Hematopoietic multipotent progenitor cell treated with erythropoietin and hydrocortisone succinate and interleukin-3 and kit ligand, for 17 days (in vitro differentiated cells): ENCODE data around the gene AUP1.

ENCODE experiments used
- DNase-seq: peaks from one replicate; pipeline ENCODE4 v3.0.0-alpha.2; 2015; ENCODE audit warnings: low spot score

AUP1 gene

DNA sequence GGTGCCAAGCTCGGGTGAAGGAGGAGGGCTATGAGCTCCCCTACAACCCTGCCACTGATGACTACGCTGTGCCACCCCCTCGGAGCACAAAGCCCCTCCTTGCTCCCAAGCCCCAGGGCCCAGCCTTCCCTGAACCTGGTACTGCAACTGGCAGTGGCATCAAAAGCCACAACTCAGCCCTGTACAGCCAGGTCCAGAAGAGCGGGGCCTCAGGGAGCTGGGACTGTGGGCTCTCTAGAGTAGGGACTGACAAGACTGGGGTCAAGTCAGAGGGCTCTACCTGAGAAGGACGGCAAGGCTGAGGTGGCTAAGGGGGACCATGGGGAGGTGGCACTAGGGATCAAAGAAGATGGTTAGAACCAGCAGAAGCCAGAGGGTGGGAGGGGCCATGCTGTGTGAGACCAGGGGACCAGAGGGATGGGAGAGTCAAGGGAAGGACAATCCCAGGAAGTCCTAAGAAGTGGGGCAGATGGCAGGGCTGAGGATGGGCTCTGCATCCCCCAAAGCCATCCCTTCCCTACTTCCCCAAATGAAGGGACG is 27.4 kb upstream of the AUP1 start:
- no peak for DNase-seq

DNA sequence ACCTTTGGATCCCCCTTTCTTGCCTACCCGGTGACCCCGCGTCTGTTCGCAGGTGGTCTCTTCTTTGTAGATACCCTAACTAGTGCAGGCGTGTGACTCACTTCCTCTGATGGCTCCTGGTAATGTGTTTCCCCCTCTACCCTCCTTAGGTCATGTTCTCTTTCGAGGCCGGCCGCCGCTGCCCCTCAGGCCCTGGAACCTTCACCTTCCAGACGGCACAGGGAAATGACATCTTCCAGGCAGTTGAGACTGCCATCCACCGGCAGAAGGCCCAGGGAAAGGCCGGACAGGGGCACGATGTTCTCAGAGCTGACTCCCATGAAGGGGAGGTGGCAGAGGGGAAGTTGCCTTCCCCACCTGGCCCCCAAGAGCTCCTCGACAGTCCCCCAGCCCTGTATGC is 26.7 kb upstream of the AUP1 start:
- DNase-seq, result no peak

DNA sequence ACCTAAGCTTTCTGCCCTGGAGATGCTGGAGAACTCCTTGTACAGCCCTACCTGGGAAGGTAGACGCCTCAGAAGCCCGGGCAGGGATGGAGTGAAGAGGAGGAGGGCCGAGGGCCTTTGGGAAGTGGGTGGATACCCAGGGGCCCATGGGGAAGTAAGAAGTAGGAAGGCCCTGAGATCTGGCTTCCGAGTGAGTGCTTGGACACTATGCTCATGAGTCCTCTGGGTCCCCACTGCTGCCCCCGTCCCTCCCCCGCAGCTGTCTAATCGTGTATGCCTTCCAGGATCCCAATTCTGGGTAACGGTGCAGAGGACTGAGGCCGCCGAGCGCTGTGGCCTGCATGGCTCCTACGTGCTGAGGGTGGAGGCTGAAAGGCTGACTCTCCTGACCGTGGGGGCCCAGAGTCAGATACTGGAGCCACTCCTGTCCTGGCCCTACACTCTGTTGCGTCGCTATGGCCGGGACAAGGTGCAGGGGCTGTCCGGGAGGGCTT is 26.2 kb upstream of the AUP1 start:
- no peak for DNase-seq

DNA sequence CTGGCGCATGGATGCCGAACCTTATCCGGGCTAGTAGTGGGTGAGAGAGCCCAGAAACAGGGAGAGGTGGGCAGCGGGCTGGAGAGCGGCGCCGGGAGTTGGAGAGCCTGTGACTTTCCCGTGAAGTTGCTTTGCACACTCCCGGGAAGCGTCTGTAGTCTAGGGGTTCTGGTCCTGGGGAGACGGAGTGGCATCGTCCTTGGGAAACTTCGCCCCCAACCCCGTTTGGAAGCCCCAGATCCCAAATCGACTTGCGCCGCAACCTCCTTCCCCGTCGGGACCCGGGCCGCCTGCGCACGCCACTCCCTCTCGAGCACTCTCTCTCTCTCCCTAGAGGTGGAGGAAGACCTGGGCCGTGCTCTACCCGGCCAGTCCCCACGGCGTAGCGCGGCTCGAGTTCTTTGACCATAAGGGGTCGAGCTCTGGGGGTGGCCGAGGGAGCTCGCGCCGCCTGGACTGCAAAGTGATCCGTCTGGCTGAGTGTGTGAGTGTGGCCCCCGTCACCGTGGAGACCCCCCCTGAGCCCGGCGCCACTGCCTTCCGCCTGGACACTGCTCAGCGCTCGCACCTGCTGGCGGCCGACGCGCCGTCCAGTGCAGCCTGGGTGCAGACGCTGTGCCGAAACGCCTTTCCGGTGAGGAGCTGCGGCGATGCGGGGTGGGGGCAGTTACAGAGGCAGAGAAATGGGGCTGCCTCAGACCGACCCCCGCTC is 25.5 kb upstream of the AUP1 start:
- no peak for DNase-seq

DNA sequence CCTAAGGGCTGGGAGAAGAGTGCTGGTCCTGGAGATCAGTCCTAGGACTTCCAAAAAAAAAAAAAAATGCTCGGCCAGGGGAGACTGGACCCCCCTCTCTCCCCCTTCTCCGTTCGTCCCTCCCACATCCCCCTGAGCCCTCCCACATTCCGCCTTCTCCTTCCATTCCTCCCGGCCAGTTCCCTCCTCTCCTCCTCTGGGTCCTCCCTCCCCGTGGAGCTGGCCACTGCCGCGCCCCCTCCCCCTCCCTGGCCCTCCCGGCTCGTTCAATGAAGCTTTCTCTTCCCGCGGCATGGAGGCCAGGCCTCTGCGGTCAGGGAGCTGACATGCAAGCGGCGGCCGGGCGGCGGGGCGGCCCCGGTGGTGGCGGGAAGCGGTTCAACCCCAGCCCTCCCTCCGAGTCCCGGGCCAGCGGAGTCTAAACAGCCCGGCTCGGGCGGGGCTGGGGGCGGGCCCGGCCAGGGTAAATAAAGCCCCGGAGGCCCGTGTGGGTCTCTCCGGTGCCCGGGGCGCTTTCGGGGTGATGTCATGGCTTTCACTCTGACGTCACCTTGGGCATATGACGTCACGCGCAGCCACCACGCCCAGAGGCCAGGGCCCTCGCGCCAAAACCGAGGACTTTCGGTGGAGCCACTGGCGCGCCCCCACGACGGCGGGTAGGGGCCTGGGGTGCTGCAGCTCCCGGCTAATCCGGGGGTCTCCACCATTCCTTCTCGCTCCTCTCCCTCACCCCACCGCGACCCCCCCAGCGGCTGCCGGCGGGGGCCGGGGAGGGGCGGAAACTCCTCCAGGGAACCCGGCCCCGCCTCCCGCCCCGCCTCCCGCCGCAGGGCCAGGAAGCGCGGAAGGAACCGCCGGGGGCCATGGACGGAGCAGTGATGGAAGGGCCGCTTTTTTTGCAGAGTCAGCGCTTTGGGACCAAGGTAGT is 24.6 kb upstream of the AUP1 start, which contains the start of the genes DOK1 and LOXL3:
TSS of gene DOK1 (plus strand) at position 829 of the 928 bp plus-strand sequence. CDS start at position 864, 35 bp downstream.
TSS of gene LOXL3 (minus strand) at position 51 of the 928 bp plus-strand sequence. CDS start 1,308 bp downstream, outside the sequence.
- DNase-seq, result peak; percentile 69

DNA sequence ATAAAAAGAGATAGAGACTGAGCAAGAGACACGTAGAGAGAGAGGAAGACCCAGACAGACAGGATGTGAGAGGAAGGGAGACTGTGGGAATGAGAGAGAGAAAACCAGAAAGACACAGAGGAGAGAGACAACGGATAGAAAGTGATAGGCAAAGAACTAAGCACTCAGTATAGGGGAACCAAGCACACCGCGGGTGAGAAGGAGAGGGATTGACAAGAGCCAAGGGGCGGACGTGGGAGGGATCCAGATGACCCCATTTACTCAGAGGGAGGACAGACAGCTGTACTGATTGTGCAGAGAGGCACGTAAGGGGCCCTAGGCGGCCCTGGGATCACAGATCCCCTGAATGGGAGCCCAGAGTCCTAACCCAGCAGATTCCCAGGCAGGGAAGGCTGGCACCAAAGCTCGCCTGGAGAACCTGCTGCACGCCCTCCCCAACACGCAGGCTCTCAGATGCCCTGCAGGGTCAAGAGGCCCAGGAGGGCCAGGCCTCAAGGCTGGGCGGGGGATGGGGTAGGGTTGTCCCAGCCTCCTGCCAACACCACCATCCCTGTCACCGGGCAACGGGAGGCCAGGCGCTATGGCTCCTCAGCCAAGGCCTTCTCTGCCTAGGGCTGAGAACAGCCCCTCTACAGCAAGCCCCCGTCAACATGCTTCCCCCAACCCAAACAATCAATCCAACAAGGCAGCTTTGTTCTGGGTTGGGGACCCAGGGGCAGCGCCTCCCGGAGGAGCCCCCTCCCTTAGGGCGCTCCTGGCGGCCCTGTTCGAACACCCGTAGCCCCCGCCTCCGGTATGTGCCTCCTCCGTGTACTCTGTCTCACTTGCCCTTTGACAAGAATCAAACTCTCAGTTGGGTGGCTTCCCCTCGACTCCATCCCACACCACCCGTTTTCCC is 23.7 kb upstream of the AUP1 start:
- DNase-seq, result no peak

DNA sequence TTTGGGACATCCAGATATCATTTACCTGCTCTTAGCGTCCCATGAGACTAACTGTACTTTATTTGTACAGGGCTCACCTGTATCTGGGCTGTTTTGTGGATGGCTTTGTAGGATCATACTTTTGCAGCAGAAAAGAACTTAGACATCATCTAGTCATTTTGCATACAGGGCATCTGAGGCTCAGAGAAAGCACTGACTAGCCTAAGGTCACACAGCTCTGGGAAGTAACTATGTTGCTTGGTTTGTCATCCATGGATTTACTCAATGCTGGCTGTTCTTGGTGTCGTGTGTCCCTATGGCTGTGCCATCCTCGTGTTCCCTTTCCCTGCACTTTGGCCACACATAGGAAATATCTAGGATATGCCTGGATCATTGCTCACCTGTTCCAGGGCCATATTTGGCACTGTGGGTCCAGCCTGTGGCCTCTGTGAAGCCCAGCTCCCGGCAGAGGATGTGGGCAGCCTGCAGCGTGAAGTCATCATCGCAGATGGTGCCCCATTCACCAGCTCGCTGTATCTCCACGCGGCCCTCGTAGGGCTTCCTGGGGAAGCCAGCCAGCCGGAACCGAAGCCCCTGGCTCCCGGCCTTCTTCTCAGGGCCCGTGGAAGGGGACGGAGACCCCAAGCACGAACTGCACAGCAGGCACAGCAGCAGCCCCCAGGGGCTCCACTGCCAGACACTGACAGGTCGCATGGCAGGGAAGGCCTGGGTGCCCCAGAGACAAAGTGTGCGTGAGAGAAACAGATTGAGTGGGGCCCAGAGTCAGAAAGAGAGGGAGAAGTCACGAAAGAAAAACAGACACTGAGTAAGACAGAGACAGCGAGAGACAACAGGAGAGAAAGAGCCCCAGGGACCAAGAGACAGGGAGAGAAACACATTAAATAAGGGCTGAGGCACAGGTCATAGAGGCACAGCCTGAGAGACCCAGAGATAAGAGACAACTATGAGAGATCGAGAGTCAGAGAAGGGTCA is 22.7 kb upstream of the AUP1 start:
- DNase-seq, result no peak

DNA sequence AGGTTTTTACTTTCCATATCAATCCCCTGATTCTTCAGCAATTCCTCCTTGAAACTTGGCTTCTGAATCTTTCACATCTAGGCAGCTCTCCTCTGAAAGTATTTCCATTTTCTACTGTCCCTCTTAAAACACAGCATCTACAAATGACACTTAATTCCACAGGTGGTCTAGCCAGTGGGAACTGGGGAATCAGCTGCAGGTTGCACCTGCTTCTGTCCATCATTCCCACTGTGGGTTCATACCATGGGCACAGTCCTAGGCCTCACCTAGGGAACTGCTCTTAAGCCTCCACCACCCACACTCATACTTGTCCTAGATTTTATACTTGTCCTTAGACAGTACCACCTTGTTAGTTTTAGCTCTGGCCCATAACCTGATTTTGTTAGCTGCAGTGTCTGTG is 22.0 kb upstream of the AUP1 start:
- no peak for DNase-seq

DNA sequence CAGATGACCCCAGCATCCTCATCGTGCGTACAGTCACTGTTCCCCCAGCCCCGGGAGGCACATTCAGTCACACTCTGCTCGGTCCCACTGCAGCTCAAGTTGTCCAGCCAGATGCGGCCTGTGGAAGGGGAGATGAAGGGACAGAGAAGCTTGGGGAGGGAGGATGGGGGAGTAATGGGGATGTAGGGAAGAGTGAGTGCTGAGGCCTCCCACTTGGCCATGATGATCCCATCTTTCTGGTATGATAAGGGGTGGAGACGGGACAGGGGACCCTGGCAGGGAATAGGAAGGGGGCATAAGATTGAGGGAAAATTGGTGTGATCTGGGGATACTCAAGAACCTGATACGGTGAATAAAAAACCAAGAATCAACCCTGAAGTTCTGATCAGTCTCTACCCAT is 20.7 kb upstream of the AUP1 start:
- no peak for DNase-seq

DNA sequence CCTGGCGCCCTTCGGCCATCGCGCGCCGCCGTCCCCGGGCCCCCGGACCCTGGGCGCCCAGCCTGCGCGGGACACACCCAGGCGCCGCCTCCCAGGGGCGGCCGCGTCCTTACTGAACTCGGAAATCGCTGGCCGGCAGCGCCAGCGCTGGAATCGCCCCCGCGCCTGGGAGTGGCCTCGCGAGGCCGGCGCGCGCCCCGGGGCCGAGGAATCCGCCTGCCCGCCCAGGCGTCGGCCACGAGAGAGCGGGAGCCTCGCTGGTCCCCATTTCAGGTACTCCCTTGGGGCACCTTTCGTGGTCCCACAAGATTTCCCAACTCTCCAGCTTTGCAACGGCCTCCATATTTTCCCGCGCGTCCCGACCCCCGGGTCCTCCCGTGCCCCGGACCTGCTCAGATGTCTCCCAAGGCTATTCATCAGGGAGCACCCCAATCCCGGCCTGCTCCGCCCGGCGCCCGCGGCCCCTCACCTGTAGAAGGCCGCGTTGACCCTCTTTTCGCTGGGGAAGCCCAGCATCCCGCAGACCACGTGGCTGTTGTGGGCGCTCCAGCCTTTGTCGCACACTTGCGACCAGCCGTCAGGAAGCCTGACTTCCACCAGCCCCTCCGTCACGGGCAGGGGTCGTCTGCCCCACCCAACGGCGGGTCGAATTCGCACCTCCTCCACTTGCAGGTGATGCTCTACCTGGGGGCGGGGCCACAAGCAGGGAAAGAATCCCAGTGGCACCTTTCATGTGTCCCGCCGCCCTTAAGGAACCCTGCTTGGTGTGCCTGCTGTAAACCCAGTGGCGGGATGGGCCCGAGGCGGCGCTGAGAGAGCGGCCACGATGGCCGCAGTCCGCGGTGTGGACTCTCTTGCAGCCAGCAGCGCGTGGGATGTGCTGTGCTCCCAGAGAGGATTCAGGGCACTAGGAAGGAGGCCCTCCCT is 19.7 kb upstream of the AUP1 start:
- peak; percentile 18 for DNase-seq

DNA sequence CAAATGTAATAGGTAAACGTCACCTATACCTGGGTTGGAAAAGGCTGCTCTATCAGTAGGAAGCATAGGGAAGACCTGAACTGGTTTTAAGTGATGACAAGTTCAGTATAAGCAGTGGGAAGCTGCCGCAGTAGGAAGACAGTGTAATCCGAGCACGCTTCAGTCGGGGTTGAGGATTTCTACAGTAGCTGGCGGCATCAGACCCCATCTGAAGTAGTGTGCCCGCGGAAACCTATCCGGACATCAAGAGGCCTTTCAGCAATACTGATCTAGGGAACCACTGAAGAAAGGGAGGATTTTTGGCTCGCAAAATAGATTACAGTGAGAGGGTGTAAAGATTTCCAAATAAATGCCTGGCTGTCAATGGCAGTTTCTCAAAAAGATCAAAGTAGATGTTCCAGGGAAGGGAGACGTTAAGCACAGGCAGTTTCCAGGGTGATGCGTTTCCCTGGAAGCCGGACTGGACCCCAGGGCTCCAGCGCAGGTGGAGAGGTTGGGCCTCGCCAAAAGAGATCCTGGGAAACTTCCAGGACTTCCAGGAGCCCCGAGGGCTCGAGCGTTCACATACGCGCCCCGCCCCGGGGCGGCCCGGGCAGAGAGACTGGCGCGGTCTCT is 18.9 kb upstream of the AUP1 start:
- DNase-seq, result no peak

DNA sequence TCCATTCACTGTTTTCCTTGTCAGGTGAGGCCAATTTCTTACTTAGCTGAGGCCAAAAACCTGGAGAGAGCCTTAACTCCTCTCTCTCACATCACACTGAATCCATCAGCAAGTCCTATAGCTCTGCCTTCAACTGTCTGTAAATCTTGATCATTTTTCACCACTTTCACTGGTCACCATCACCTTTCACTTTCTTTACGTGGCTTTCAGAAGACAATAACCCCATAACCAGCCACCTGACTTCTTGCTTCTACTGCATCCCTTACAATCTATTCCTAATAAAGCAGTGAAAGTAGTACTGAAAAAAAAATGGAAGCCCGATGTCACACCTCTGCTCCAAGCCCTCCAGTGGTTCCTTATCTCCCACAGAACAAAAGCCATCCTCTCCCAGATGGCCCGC is 16.5 kb upstream of the AUP1 start:
- DNase-seq, result no peak

DNA sequence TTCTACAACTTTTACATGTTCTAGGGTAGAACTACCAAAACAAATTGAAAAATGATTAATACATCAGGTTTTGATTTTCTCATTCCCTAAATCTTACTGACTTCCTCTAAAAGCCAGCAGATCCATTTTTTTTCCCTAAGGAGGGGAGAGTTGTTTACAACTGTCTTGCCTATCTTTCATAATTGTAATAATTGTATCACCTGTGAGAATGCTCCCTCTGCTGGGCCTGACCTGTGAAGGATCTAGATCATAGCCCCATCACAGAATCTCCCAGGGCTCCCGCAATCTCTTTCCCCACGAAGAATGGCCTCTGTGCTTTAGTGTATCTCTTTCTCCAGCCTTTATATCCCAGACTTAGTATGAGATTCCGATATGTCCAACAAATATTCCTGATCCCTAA is 15.1 kb upstream of the AUP1 start:
- DNase-seq, result no peak

DNA sequence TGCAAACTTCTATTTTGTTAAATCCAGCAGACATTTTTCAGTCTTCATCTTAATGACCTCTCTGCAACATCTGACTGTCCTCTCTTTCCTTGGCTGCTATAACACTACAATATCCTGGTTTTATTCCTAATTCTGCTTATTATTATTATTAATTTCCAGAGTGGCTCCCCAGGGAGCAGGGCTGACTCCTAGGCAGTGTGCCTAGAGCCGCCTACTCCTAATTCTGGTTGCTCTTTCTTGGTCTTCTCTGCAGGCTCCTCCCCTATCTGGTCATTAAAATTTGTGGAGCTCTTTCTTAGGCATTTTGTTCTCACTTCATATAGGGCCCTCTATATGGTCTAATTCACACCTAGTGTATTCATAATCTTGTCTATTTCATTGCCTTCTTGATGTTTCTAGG is 13.5 kb upstream of the AUP1 start:
- DNase-seq, result no peak

DNA sequence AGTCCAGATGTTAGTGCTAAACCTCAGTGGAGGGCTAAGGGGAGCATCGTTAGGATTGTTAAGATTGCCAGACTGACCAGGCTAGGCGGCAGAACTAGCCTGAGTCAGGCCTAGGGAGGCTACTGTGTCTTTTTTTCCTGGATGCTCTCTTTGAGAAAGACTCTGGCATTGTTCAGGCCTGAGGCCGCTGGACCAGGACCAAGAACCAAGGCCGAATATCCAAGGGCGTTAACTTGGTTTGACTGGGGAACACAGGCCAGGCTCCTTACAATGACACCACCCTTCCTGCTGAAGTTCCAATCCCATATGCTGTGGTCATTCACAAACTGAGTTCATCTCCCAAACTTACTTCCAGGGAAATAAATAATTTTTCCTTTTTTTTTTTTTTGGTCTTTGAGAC is 10.8 kb upstream of the AUP1 start:
- DNase-seq, result no peak

DNA sequence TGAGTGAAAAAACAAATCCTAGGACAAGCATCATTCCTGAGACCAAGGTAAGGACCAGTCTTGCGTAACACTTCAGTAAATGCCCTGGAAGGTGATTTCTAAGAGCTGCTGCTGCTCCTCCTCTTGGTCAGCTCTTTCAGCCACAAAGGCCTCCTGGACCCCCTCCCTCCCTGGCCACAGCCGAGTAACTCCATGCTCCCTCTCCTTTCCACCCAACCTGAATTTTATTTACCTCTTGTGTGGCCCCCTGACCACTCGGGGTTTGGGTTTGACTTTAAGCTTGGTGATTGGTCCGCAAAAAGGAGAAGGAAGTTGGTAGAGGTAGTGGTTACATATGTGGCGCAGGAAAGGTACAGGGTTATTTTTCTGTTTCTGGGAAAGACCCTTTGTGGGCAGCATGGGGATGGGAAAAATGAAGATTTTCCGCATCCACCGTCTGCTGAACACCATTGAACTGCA is 9.4 kb upstream of the AUP1 start:
- no peak for DNase-seq

DNA sequence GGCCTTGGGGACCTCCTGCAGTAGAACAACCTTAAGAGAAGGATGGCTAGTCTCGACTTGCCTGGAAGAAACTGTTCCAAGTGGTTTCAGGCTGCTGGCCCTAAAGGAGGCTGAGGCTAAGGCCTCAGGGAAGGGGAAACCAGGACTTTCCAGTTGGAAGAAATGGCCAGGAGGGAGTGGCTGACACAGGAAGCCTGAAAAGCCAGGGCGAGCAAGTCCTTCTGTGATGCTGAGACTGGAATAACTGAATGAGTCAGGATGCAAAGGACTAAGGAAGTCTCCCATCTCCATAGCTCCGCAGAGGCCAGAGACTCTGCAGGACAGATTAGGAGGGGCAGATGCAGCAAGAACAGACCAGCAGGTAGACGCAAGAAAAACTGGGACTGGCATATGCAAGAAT is 7.6 kb upstream of the AUP1 start:
- DNase-seq, result no peak

DNA sequence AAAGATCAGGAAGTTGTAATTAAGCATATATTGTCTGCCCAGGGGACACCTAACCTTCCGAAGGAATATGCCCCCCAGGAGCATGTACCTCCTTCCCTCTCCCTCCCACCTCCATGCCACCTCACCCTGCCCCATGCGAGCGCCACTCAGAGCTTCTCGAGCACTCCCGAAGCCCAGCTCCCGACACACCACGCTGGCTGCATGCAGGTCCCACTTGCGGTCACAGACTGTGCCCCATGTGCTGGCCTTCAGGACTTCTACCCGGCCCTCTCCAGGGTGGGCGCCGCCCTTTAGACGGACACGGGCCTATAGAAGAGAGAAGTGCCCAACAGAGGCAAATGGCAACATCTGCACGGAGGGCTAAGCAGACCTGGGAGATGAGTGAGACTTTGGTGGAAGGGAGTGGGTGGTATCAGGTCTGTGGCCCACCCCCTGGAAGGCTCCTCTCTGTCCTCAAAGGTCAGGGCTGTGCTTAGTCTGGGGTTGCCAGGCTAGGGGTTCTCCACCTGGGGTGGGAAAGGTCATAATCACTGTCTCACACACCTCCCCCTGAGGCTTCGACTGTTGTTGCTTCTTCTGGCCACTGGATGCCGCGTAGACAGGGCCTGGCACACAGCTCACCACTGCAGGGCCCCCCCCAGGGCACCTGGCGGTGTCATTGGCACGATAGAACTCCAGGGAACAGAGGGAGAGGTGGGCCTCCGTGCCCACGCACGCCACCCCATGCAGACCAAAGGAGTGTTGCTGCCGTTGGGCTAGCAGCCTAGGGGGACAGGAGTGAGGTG is 6.9 kb upstream of the AUP1 start:
- no peak for DNase-seq
